NCI-H748 treated with DMSO at 0.1 percent for 48 hours (cell line): Measurements from ENCODE around the gene FADS6.
"Not testable (repeated sequence)": the region's sequence is repeated elsewhere in the genome, so short reads cannot be mapped to it uniquely, and the experiment has no call there.

Experiments
- DNase-seq: peaks from one replicate; lab custom pipeline; 2025; lab: John Stamatoyannopoulos, UW

Gene FADS6

GRCh38 chr17:74890554-74890953, 2.9 kb downstream of the FADS6 start:
- no peak for DNase-seq

- DNase-seq: no peak
Observed at GRCh38 chr17:74888469-74888868, 5.0 kb downstream of the FADS6 start.

GRCh38 chr17:74883241-74883745, 10.1 kb downstream of the FADS6 start:
- no peak for DNase-seq

GRCh38 chr17:74882517-74883240, 10.8 kb downstream of the FADS6 start:
- DNase-seq: no peak

GRCh38 chr17:74881073-74881472, 12.4 kb downstream of the FADS6 start:
- no peak for DNase-seq

GRCh38 chr17:74879308-74879707, 14.1 kb downstream of the FADS6 start:
- no peak for DNase-seq

- no peak for DNase-seq
Observed at GRCh38 chr17:74878658-74879057, 14.8 kb downstream of the FADS6 start.

- no peak for DNase-seq
Observed at GRCh38 chr17:74877592-74878548, 15.6 kb downstream of the FADS6 start.

GRCh38 chr17:74875977-74876593, 17.3 kb downstream of the FADS6 start:
- no peak for DNase-seq

GRCh38 chr17:74875155-74875976, 18.1 kb downstream of the FADS6 start:
- DNase-seq: no peak

- DNase-seq: no peak
Observed at GRCh38 chr17:74874615-74875037, 18.8 kb downstream of the FADS6 start.

GRCh38 chr17:74873874-74874614, 19.4 kb downstream of the FADS6 start:
- no peak for DNase-seq

GRCh38 chr17:74873037-74873873, 20.2 kb downstream of the FADS6 start:
- DNase-seq: peak; percentile 94

- no peak for DNase-seq
Observed at GRCh38 chr17:74872313-74873036, 21.0 kb downstream of the FADS6 start, which contains the start of gene FDXR. FDXR (minus strand) TSS chr17:74872994; CDS start chr17:74872944, 50 bp downstream.

GRCh38 chr17:74871356-74872076, 21.9 kb downstream of the FADS6 start:
- DNase-seq: no peak

GRCh38 chr17:74870512-74870911, 22.9 kb downstream of the FADS6 start:
- DNase-seq: no peak

GRCh38 chr17:74870028-74870427, 23.4 kb downstream of the FADS6 start:
- DNase-seq: not testable (repeated sequence)

- no peak for DNase-seq
Observed at GRCh38 chr17:74868908-74869255, 24.6 kb downstream of the FADS6 start.
